ENCODE data around the gene OLFML2B. TPM values are rescaled to one million over a fixed set of nuclear protein-coding genes. Genes with fewer than 3 reads are reported as not detected.

Gene OLFML2B
- total and polyA plus RNA-seq, 5 donors from 2014 or later: 0.15 TPM; not detected in 4

DNA sequence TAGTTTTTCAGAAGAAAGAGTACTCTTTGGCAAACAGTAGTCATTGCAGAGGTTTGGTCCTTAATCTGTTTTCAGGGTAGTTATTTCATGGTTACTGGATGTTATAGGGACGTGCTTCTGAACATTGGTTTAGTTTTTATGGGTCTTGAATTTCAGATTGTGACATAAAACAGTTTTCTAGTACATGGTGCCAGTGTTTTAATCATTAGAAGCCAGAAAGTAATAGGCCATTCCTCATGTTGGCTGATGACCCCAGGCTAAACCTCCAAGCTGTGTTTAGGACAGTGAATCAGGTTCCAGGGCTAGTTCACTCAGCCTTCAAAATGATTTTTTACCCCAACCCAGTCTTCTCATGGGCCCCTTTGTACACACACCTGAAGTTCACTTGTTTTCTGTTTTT is 73.3 kb downstream of the OLFML2B start:
- no peak overlapping the region for H3K4me3 Mint-ChIP-seq
- Histone ChIP-seq H3K27ac (ENCODE audit: insufficient read depth, low read length, poor library complexity, severe bottlenecking) (no peak overlapping the region), H3K4me1 (ENCODE audit: control insufficient read depth, insufficient read depth, low read length, poor library complexity, severe bottlenecking) (no peaks in the 10 kb centered on the region), H3K36me3 (ENCODE audit: control insufficient read depth, insufficient read depth, low read length) (no peaks in the 10 kb centered on the region), H3K27me3 (ENCODE audit: control insufficient read depth, insufficient read depth, low read length) (no peaks in the 10 kb centered on the region), H3K9me3 (ENCODE audit: control insufficient read depth in 2 of 2, low read length in 2 of 2) (no peaks in the 10 kb centered on the region), H3K4me3 (ENCODE audit: low read depth, low read length) (no peak overlapping the region)
- H3K9me3 Mint-ChIP-seq: no peaks in the 10 kb centered on the region
- H3K27ac Mint-ChIP-seq: no peak overlapping the region
- peaks cover 10% of the 10 kb centered on the region for H3K36me3 Mint-ChIP-seq
- peaks cover 15 to 27% (median 19%) of the 10 kb centered on the region in 4 donors for H3K4me1 Mint-ChIP-seq
- DNase-seq: no peak
- no peak for ATAC-seq (ENCODE audit: low read depth in 2 of 2)
- H3K27me3 Mint-ChIP-seq: no peaks in the 10 kb centered on the region

DNA sequence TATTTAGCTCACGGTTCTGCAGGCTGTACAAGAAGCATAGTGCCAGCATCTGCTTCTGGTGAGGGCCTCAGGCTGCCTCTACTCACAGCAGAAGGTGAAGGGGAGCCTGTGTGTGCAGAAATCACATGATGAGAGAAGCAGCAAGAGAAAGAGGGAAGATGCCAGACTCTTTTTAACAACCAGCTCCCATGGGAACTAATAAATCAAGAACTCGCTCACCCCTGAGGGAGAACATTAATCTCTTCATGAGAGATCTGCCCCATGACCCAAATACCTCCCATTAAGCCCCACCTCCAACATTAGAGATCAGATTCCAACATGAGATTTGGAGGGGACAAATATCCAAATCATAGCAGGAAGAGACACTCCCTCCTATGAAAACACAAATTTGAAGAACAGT is 74.1 kb downstream of the OLFML2B start:
- H3K27ac ChIP-seq (ENCODE audit: insufficient read depth, low read length, poor library complexity, severe bottlenecking): no peak overlapping the region
- no peak overlapping the region for H3K4me3 ChIP-seq (ENCODE audit: low read depth, low read length)
- H3K36me3 Mint-ChIP-seq: peaks cover 18% of the 10 kb centered on the region
- DNase-seq (no peak), ATAC-seq (ENCODE audit: low read depth in 2 of 2) (no peak)
- H3K9me3 Mint-ChIP-seq: no peaks in the 10 kb centered on the region
- no peaks in the 10 kb centered on the region for H3K27me3 Mint-ChIP-seq
- peaks cover 11 to 24% (median 17%) of the 10 kb centered on the region in 4 donors for H3K4me1 Mint-ChIP-seq
- no peaks in the 10 kb centered on the region for H3K27me3 ChIP-seq (ENCODE audit: control insufficient read depth, insufficient read depth, low read length)
- H3K4me1 ChIP-seq (ENCODE audit: control insufficient read depth, insufficient read depth, low read length, poor library complexity, severe bottlenecking): no peaks in the 10 kb centered on the region
- no peak overlapping the region for H3K27ac Mint-ChIP-seq
- H3K9me3 ChIP-seq (ENCODE audit: control insufficient read depth in 2 of 2, low read length in 2 of 2): no peaks in the 10 kb centered on the region
- no peak overlapping the region for H3K4me3 Mint-ChIP-seq
- H3K36me3 ChIP-seq (ENCODE audit: control insufficient read depth, insufficient read depth, low read length): peaks cover 4% of the 10 kb centered on the region

DNA sequence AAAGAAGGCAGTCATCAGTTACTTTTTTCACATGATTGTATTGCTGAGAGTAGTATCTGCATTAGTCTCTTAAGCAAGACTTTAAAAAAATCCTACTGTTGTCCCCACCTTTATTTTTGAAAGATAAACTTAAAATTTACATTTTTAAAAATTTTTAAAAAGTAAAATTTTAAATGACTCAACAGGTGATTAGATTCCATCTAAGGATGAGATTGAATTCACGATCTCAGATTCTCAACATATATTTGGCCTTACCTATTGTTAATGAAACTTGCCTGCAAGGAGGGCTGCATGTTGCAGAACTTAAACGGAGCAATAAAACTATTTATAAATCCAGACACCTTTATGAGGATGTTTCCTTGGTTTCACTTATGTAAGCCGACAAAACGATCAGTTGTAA is 75.2 kb downstream of the OLFML2B start:
- Mint-ChIP-seq H3K27me3 (no peaks in the 10 kb centered on the region), H3K9me3 (no peaks in the 10 kb centered on the region), H3K4me1 (peaks cover 5 to 15% (median 11%) of the 10 kb centered on the region in 4 donors), H3K4me3 (no peak overlapping the region), H3K27ac (no peak overlapping the region), H3K36me3 (peaks cover 25% of the 10 kb centered on the region)
- H3K9me3 ChIP-seq (ENCODE audit: control insufficient read depth in 2 of 2, low read length in 2 of 2): no peaks in the 10 kb centered on the region
- H3K4me1 ChIP-seq (ENCODE audit: control insufficient read depth, insufficient read depth, low read length, poor library complexity, severe bottlenecking): no peaks in the 10 kb centered on the region
- H3K4me3 ChIP-seq (ENCODE audit: low read depth, low read length): no peak overlapping the region
- no peak overlapping the region for H3K27ac ChIP-seq (ENCODE audit: insufficient read depth, low read length, poor library complexity, severe bottlenecking)
- peaks cover 9% of the 10 kb centered on the region for H3K36me3 ChIP-seq (ENCODE audit: control insufficient read depth, insufficient read depth, low read length)
- ATAC-seq (ENCODE audit: low read depth in 2 of 2) (no peak), DNase-seq (no peak)
- H3K27me3 ChIP-seq (ENCODE audit: control insufficient read depth, insufficient read depth, low read length): no peaks in the 10 kb centered on the region

DNA sequence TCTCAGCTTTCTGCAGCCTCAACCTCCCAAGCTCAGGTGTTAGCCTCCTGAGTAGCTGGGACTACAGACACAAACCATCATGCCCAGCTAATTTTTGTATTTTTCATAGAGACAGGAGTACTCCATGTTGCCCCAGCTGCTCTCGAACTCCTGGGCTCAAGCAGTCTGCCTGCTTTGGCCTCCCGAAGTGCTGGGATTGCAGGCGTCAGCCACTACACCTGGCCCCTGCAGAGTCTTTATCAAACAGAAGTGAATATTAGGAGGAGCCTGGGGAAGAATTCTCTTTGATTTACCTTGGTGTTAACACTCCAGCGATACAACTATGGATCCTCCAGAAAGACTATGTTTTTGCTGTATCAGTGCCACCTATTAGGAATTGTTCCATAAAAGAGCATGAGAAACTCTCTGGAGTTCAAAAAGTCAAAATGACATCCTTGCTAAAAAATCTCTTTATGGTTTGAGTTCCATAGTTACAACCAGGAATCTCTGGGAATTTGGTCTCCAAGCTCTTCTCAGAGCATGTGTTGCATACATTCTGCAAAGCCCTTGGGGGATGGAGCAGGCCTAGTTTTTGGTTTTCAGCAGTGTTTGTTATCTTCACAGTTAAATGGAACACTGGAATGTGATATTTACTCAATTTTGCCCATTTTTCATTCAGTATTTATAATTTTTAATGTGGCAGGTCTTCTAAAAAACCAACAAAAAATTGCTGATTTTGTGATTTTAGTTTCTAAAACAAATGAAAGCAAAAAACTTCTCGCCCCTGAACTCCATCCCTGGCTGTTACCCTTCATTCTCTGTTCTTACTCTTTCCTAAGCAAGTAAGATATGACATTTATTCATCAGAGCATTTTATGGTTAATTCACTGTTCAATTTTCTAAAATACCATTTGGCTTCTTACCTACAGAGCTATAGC is 77.3 kb downstream of the OLFML2B start:
- no peaks in the 10 kb centered on the region for H3K27me3 ChIP-seq (ENCODE audit: control insufficient read depth, insufficient read depth, low read length)
- Mint-ChIP-seq H3K27ac (no peak overlapping the region), H3K9me3 (no peaks in the 10 kb centered on the region), H3K27me3 (no peaks in the 10 kb centered on the region), H3K36me3 (peaks cover 33% of the 10 kb centered on the region), H3K4me1 (peaks cover 0 to 12% (median 3%) of the 10 kb centered on the region in 4 donors), H3K4me3 (no peak overlapping the region)
- H3K36me3 ChIP-seq (ENCODE audit: control insufficient read depth, insufficient read depth, low read length): peaks cover 27% of the 10 kb centered on the region
- H3K4me1 ChIP-seq (ENCODE audit: control insufficient read depth, insufficient read depth, low read length, poor library complexity, severe bottlenecking): no peaks in the 10 kb centered on the region
- ATAC-seq (ENCODE audit: low read depth in 2 of 2) (no peak), DNase-seq (no peak)
- H3K4me3 ChIP-seq (ENCODE audit: low read depth, low read length): no peak overlapping the region
- H3K27ac ChIP-seq (ENCODE audit: insufficient read depth, low read length, poor library complexity, severe bottlenecking): no peak overlapping the region
- no peaks in the 10 kb centered on the region for H3K9me3 ChIP-seq (ENCODE audit: control insufficient read depth in 2 of 2, low read length in 2 of 2)

DNA sequence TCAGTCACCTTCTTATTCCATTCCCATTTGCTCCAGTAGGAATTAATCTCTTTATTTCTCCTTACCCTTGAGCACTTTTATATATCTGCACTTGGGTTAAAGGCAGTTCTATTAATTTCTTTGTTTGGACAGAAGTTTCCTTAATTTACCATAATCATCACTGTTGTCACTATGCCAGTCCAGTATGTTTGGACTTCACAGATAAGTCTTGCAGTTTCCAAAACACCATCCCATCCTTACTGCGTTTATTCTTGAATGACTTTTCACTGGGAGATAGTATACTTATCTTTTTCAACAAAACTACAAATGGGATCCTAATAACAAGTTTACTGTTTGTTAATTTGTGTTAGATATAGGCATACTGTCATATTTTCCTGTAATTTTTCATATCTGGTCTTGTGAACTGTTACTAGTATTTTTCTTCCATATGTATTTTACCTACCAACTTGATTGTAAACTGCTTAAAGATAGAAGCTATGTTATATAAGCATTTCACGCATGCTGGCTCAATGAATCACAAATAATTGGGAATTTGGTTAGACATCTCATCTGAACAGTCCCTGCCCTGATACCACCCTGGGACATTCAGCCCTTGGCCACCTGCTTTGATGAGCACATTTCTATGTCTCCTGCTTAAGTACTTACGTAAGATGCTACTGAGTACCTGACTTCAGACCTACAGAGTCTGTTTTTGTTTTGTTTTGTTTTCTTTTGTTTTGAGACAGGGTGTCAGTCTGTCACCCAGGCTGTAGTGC is 78.2 kb downstream of the OLFML2B start:
- no peaks in the 10 kb centered on the region for H3K9me3 Mint-ChIP-seq
- H3K27me3 Mint-ChIP-seq: no peaks in the 10 kb centered on the region
- peaks cover 27% of the 10 kb centered on the region for H3K36me3 ChIP-seq (ENCODE audit: control insufficient read depth, insufficient read depth, low read length)
- no peak overlapping the region for H3K4me3 Mint-ChIP-seq
- no peak overlapping the region for H3K4me3 ChIP-seq (ENCODE audit: low read depth, low read length)
- H3K4me1 Mint-ChIP-seq: peaks cover 0 to 11% (median 1%) of the 10 kb centered on the region in 4 donors
- H3K36me3 Mint-ChIP-seq: peaks cover 36% of the 10 kb centered on the region
- no peak overlapping the region for H3K27ac Mint-ChIP-seq
- DNase-seq: no peak
- no peaks in the 10 kb centered on the region for H3K9me3 ChIP-seq (ENCODE audit: control insufficient read depth in 2 of 2, low read length in 2 of 2)
- no peak for ATAC-seq (ENCODE audit: low read depth in 2 of 2)
- no peaks in the 10 kb centered on the region for H3K4me1 ChIP-seq (ENCODE audit: control insufficient read depth, insufficient read depth, low read length, poor library complexity, severe bottlenecking)
- H3K27me3 ChIP-seq (ENCODE audit: control insufficient read depth, insufficient read depth, low read length): no peaks in the 10 kb centered on the region
- no peak overlapping the region for H3K27ac ChIP-seq (ENCODE audit: insufficient read depth, low read length, poor library complexity, severe bottlenecking)

DNA sequence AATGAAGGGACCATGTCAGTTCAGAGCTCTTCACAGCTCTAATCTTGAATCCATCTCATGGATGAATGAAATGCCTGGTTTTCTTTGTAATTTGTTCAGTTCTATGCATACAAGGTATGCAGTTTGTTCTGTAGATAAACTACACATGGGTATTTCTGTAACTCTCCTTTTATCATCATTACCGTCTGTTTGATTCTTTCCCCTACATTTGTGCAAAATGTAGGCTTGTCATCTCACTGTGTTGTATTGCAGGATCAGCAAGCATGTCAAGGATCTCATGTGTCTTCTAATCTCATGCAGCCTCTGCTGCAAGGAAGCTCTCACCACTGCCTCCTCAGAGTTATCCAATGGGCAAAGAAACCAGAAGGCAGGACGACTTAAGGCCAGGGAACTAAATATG is 79.3 kb downstream of the OLFML2B start:
- H3K4me1 Mint-ChIP-seq: peaks cover 0 to 11% (median 1%) of the 10 kb centered on the region in 4 donors

DNA sequence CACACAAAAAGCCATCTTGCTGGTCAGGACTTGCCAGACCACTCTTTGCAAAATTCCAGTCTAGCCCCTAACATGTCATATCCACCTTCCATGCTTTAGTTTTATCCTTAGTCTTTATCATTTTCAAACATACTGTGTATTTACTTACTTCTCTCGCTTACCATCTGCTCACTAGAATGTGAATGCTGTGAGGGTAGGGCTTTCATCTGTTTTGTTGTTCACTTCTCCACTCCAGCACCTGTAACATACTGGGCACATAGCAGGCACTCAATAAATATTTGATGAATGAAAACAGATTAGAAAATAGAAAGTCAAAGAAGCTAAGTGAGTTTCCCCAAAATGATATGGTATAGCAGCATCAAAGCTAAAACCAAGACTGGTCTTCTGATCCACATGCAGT is 79.9 kb downstream of the OLFML2B start:
- no peaks in the 10 kb centered on the region for H3K9me3 Mint-ChIP-seq

More for the DNA sequence above, 79.3 kb downstream of the OLFML2B start:
- no peak overlapping the region for H3K4me3 ChIP-seq (ENCODE audit: low read depth, low read length)
- H3K36me3 ChIP-seq (ENCODE audit: control insufficient read depth, insufficient read depth, low read length): peaks cover 28% of the 10 kb centered on the region
- no peaks in the 10 kb centered on the region for H3K4me1 ChIP-seq (ENCODE audit: control insufficient read depth, insufficient read depth, low read length, poor library complexity, severe bottlenecking)
- H3K27me3 Mint-ChIP-seq: no peaks in the 10 kb centered on the region
- H3K27ac Mint-ChIP-seq: no peak overlapping the region
- no peak overlapping the region for H3K4me3 Mint-ChIP-seq
- ATAC-seq (ENCODE audit: low read depth in 2 of 2) (no peak), DNase-seq (no peak)
- no peak overlapping the region for H3K27ac ChIP-seq (ENCODE audit: insufficient read depth, low read length, poor library complexity, severe bottlenecking)
- peaks cover 36% of the 10 kb centered on the region for H3K36me3 Mint-ChIP-seq
- H3K27me3 ChIP-seq (ENCODE audit: control insufficient read depth, insufficient read depth, low read length): no peaks in the 10 kb centered on the region
- no peaks in the 10 kb centered on the region for H3K9me3 Mint-ChIP-seq
- H3K9me3 ChIP-seq (ENCODE audit: control insufficient read depth in 2 of 2, low read length in 2 of 2): no peaks in the 10 kb centered on the region

More for the DNA sequence above, 79.9 kb downstream of the OLFML2B start:
- H3K27me3 Mint-ChIP-seq: no peaks in the 10 kb centered on the region
- Histone ChIP-seq H3K27me3 (ENCODE audit: control insufficient read depth, insufficient read depth, low read length) (no peaks in the 10 kb centered on the region), H3K27ac (ENCODE audit: insufficient read depth, low read length, poor library complexity, severe bottlenecking) (no peak overlapping the region), H3K4me1 (ENCODE audit: control insufficient read depth, insufficient read depth, low read length, poor library complexity, severe bottlenecking) (no peaks in the 10 kb centered on the region), H3K9me3 (ENCODE audit: control insufficient read depth in 2 of 2, low read length in 2 of 2) (no peaks in the 10 kb centered on the region), H3K36me3 (ENCODE audit: control insufficient read depth, insufficient read depth, low read length) (peaks cover 28% of the 10 kb centered on the region), H3K4me3 (ENCODE audit: low read depth, low read length) (no peak overlapping the region)
- ATAC-seq (ENCODE audit: low read depth in 2 of 2): no peak
- H3K4me1 Mint-ChIP-seq: peaks cover 0 to 11% (median 1%) of the 10 kb centered on the region in 4 donors
- peak overlapping the region in 1 of 3 donors; percentile 45 for H3K27ac Mint-ChIP-seq
- peaks cover 36% of the 10 kb centered on the region for H3K36me3 Mint-ChIP-seq
- H3K4me3 Mint-ChIP-seq: no peak overlapping the region
- no peak for DNase-seq

All from CD4-positive, CD25-positive, alpha-beta regulatory T cell (primary cell).